ENCODE measurements around the gene MRPL21. TPM values are rescaled to one million over a fixed set of nuclear protein-coding genes. Genes with fewer than 3 reads are reported as not detected.

The MRPL21 gene
- total and polyA plus RNA-seq, 2 of the 13 experiments (the other 11 are each of a cell fraction or from before 2014, with no cell fraction given): 61.5 to 100 TPM

GRCh38 chr11:68843703-68844312 lies 59.8 kb downstream of the MRPL21 start (continued):
- TF ChIP-seq REST (IDR thresholded peaks at IDR 0.05; ENCODE audit: borderline replicate concordance in 1 of 2, low read depth in 1 of 2, low read length in 2 of 2) (no peak; a peak in 1 of 4 replicates), MATR3 (CRISPR knock-in tag; IDR thresholded peaks at IDR 0.05) (no peak), ZBTB33 (CRISPR knock-in tag; IDR thresholded peaks at IDR 0.05) (peak; percentile 79), ZNF496 (CRISPR knock-in tag; IDR thresholded peaks at IDR 0.05; ENCODE audit: insufficient replicate concordance) (no peak), SALL2 (CRISPR knock-in tag; IDR thresholded peaks at IDR 0.05) (no peak; the same call in 1 of the 2 replicates), RBM39 (IDR thresholded peaks at IDR 0.05; ENCODE audit: low read depth, low read length, poor library complexity, severe bottlenecking) (no peak), ZSCAN20 (CRISPR knock-in tag; IDR thresholded peaks at IDR 0.05; ENCODE audit: borderline replicate concordance) (no peak), ZNF879 (CRISPR knock-in tag; IDR thresholded peaks at IDR 0.05) (0 out of 2 replicates have a peak, but pooled peaks have one; percentile 56), MAF1 (CRISPR knock-in tag; IDR thresholded peaks at IDR 0.05; ENCODE audit: borderline replicate concordance) (no peak), ZNF263 (CRISPR knock-in tag; IDR thresholded peaks at IDR 0.05) (no peak; the same call in 1 of the 2 replicates), ARNT2 (CRISPR knock-in tag; IDR thresholded peaks at IDR 0.05; ENCODE audit: low read depth) (no peak), LCORL (IDR thresholded peaks at IDR 0.05) (no peak), LCORL (CRISPR knock-in tag; IDR thresholded peaks at IDR 0.05) (peak; percentile 48; the same call in 1 of the 2 replicates), ATM (IDR thresholded peaks at IDR 0.05; ENCODE audit: borderline replicate concordance) (no peak), GZF1 (CRISPR knock-in tag; IDR thresholded peaks at IDR 0.05) (no peak), LRRFIP1 (CRISPR knock-in tag; conservative IDR thresholded peaks at IDR 0.05) (no peak), HNF1B (CRISPR knock-in tag; IDR thresholded peaks at IDR 0.05) (peak; percentile 88), ZNF337 (CRISPR knock-in tag; IDR thresholded peaks at IDR 0.05; ENCODE audit: borderline replicate concordance, low read depth) (no peak), TCF7 (IDR thresholded peaks at IDR 0.05; ENCODE audit: low read depth) (no peak), MBNL3 (CRISPR knock-in tag; conservative IDR thresholded peaks at IDR 0.05) (no peak)

Data from HepG2 (cell line).